ENCODE data around the gene C9orf43.

DNA sequence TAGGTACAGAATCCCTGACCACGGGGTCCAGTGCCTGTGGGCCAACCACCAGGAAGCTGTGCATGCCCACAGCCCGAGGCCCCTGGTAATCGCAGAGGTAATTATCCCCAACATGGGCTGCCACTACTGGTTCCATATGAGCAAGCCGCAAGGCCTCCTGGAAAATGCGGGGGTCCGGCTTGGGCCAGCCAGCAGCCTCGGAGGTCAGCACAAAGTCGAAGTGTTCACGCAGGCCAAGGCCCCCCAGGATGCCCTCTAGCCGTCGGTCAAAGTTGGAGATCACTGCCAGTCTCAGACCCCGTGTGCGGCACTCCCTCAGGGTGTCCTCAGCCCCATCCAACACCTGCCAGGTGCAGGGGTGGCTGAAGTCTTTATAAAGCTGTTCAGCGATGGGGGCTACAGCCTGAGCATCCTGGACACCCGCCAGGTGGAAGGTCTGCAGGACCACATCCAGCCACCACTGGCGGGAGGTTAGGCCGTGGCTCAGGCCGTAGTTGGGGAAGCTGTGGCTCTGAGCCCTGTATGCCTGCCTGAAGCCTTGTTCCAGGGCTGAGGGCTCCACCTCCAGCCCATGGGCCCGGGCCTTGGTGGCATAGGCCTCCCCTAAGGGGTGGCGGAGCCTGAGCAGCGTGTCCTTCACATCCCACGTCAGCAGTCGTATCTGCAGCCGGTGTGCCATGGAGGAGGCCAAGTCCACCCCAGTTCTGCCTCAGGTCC lies 36.7 kb upstream of the C9orf43 start:
- no peak for TF ChIP-seq CTCF (IDR thresholded peaks at IDR 0.05 in 8 of 11, conservative IDR thresholded peaks at IDR 0.05 in 3 of 11)
- TF ChIP-seq POLR2A (IDR thresholded peaks at IDR 0.05) = no peak
- peak in 1 of 3 donors; percentile 16 for TF ChIP-seq POLR2AphosphoS5 (IDR thresholded peaks at IDR 0.05)

Measured in spleen (tissue), 7 donors.